GM18508 (cell line): Measurements from ENCODE around the gene CHST14.

Source experiments
- ATAC-seq: cut with Tn5 transposase; IDR thresholded peaks from one replicate; pipeline ENCODE4 v1.9.1; 2021; ENCODE audit warnings: moderate number of reproducible peaks; ENCODE audit not compliant: insufficient read depth, unreplicated experiment

CHST14 gene

GRCh38 chr15:40459391-40460015 lies 11.3 kb upstream of the CHST14 start:
- ATAC-seq, result no peak

- no peak for ATAC-seq
Measured at GRCh38 chr15:40460404-40460803, 10.4 kb upstream of the CHST14 start.

DNA sequence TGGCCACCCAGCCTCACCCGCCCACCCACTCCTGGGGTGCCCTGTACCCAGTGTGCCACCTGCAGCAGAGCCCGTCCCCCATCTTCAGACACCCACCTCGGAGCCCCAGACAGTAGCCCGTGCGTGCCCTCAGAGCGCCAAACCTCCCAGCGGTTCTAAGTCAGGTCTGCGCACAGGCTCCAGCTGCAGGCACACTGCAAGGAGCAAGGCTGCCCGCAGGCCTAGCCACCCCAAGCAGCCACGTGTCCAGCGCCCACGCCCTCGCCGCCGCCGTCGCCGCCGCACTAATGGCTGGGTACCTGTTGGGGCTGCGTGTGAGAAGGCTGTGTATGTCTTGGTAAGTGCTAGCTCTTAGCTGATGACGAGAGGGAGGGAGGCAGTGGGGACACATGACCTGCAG lies 8.8 kb upstream of the CHST14 start:
- no peak for ATAC-seq

- no peak for ATAC-seq
Measured at GRCh38 chr15:40463279-40463678, 7.5 kb upstream of the CHST14 start.

DNA sequence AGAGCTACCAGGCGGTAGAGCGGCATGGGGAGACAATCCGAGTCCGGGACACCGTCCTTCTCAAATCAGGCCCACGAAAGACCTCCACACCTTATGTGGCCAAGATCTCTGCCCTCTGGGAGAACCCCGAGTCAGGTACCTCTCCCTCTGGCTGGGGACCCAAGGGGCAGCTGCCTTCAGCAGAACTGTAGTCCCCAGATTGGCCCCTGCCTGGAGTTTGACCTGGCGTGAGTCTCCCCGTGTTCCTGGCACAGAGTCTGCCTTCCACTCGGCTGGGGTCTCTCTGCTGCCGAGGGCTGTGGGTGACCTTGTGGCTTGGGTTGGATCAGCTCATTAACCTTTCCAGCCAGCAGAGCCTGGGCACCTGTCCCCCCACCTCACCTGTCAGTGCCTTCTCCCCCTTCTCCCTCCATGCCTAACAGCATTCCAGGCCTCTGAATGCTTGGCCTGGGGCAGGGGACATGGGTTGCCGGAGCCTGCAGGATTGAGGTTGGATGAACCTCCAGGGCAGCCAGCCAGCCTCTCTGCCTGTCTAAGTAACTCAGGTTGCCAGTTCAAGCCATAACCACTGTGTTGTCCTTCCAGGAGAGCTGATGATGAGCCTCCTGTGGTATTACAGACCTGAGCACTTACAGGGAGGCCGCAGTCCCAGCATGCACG lies 6.8 kb upstream of the CHST14 start:
- no peak for ATAC-seq

- ATAC-seq, result no peak
Measured at GRCh38 chr15:40464595-40465185, 6.1 kb upstream of the CHST14 start.

DNA sequence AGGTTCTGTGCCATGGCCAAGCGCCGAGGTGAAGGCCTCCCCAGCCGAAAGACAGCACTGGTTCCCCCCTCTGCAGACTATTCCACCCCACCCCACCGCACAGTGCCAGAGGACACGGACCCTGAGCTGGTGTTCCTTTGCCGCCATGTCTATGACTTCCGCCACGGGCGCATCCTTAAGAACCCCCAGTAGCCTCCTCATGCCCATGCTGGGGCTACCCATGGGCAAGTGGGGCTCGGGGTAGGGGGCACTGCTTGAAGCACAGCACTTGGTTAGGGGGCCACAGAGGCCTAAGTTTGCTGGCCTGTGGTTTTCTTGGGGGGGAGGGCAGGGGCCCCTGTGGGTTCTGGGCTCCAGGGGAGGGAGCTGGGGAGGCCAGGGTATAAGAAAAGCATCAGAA lies 4.8 kb upstream of the CHST14 start:
- no peak for ATAC-seq

DNA sequence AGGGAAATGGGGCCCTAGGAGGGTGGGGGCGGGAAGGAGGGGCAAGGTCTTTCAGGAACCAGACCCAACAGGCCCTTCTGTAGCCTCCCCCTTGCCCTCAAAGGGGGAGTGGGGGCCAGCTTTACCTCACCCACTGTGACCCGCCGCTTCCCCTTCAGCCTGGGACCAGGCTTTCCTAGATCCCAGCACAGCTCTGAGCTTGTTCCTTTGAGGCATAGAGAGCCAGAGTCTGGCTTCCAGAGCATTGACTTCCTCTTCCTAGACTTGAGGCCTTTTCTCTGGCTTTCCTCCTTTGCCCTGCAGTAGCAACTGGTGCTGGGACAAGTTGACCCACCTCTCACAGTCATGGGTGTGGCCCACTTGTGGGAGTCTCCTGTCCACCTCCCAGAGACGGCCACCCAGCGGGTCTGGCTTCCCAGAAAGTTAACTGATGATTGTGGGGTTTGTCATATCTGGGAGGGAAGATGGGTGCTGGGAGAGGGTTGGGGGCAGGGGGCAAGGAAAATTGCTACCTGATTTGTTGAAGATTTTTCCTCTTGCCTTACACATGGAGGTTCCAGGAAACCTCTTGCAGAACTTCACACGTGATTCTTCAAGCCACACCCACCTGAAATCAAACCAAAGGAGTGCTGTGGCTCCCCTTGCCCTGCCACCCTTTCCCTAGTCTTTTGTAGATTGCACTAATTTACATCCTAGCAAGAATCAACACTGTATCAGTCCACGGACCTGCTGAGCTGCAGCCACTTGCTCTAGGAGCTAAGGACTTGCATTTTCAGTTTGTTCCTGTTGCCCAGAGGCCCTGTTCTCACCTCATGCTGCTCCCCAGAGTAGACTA lies 4.1 kb upstream of the CHST14 start:
- ATAC-seq, result no peak

- ATAC-seq, result no peak
Measured at GRCh38 chr15:40467261-40467615, 3.5 kb upstream of the CHST14 start.

- ATAC-seq, result no peak
Measured at GRCh38 chr15:40468898-40469331, 1.9 kb upstream of the CHST14 start.

DNA sequence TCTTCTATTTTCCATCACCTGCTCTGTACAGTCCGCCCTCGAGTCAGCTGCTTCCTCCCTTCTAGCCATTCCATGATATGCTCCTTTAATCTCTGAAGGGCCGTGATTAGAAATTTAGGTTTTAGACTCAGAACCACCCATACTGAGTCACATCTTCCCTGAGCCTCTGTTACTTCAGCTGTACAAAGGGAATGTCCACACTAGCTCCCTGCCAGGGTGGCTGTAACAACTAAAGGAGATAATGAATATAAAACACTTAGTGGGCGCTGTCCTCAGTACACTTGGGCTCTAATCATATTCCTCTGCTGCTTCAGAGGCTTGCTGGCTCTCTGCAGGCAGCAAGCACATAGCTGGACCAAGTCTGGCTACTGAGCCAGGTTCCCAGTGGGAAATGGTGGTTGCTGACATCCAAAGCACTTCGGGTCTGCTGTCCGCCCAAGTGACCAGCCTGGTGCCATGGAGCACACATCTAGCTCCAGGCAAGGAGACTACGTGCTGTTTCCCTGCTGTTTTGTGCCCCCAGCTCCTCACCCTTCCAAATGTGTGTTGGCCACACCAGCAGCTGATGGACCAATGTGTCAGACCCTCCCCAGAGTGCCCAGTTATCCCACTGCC lies 901 bp upstream of the CHST14 start:
- ATAC-seq, result no peak

DNA sequence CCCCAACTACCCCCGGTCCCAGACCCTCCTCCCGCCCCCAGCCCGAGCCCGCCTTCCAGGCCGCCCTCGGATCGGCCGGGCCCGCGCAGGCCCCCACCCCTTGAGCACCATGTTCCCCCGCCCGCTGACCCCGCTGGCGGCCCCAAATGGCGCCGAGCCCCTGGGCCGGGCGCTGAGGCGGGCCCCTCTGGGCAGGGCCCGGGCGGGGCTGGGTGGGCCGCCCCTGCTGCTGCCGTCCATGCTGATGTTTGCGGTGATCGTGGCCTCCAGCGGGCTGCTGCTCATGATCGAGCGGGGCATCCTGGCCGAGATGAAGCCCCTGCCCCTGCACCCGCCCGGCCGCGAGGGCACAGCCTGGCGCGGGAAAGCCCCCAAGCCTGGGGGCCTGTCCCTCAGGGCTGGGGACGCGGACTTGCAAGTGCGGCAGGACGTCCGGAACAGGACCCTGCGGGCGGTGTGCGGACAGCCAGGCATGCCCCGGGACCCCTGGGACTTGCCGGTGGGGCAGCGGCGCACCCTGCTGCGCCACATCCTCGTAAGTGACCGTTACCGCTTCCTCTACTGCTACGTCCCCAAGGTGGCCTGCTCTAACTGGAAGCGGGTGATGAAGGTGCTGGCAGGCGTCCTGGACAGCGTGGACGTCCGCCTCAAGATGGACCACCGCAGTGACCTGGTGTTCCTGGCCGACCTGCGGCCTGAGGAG lies 472 bp downstream of the CHST14 start:
- ATAC-seq, result no peak

GRCh38 chr15:40471808-40472150 lies 995 bp downstream of the CHST14 start:
- no peak for ATAC-seq

DNA sequence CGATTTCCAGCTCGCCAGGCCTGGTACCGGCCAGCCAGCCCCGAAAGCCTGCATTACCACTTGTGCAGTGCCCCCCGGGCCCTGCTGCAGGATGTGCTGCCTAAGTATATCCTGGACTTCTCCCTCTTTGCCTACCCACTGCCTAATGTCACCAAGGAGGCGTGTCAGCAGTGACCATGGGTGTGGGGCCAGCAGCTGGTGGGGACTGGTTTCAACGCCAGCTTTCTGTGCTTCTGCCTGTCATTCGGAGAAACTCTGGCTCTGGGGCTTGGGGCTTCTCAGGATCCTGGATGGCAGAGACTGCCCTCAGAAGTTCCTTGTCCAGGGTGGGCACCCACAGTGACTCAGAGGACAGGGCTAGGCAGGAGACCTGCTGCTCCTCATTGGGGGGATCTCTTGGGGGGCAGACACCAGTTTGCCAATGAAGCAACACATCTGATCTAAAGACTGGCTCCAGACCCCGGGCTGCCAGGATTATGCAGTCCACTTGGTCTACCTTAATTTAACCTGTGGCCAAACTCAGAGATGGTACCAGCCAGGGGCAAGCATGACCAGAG lies 1.5 kb downstream of the CHST14 start:
- no peak for ATAC-seq

- no peak for ATAC-seq
Measured at GRCh38 chr15:40474581-40474980, 3.8 kb downstream of the CHST14 start.

- ATAC-seq, result no peak
Measured at GRCh38 chr15:40477642-40478327, 7.0 kb downstream of the CHST14 start.

DNA sequence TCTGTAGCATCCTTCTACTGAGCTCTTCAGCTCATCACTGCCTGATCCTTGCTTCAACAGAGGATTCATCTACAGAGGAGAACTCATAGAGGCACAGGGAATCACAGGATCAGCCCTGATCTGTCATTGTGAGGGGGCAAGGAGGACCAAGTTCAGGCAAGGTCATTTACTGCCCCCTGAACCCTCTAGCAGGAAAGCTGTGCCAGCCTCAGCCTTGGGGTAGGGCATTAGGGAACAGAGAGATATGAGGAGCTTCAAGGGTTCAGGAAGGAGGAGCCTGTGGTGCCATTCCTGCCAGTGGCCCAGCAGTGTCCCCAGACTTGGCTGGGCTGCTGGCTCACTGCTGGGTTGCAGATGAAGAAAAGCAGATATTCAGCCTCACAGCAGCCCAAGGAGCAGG lies 8.2 kb downstream of the CHST14 start:
- no peak for ATAC-seq

DNA sequence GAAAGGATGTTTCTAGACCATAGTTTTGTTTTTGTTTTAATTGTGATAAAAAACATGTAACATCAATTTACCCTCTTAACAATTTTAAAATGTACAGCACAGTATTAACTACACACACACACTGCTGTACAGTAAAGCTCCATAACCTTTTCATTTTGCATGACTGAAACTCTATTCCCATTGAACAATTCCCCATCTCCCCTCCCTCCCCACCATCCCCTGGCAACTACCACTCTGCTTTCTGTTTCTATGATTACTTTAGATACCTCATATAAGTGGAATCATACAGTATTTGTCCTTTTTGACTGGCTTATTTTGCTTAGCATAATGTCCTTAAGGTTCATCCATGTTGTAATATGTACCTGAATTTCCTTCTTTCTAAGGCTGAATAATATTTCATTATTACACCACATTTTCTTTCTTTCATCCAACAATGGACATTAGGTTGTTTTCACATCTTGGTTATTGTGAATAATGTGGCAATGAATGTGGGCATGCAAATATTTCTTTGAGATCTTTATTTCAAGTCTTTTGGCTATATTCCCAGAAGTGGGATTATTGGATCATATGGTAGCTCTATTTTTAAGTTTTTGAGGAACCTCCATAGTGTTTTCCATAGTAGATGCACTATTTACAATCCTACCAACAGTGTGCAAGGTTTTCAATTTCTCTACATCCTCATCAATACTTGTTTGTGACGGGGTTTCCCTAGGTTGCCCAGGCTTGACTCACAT lies 10.7 kb downstream of the CHST14 start:
- no peak for ATAC-seq

DNA sequence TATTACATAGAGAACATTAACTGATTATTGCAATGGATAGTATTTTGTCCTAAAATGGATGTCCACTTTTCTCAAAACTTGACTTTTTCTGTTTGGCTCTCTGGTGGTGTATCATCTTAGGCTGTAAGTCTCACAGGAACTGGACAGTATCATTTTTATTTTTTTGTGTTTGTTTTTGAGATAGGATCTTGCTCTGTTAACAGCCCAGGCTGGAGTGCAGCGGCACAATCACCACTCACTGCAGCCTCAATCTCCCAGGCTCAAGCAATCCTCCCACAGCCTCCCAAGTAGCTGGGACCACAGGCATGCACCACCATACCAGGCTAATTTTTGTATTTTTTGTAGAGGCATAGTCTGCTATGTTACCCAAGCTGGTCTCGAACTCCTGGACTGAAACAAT lies 13.1 kb downstream of the CHST14 start:
- no peak for ATAC-seq
